Neural cell (in vitro differentiated cells): Measurements from ENCODE around the gene AFTPH. TPM values are rescaled to one million over a fixed set of nuclear protein-coding genes. Genes with fewer than 3 reads are reported as not detected.

Experiments used
- H2AFZ ChIP-seq: fragments of 200-600, 300-800 bp; sonication (generic), shearing (Covaris generic); 2 replicates; pipeline ENCODE4 v1.6.0; 2014; ENCODE audit warnings: low read depth, mild to moderate bottlenecking, antibody characterized with exemption, low read length, moderate library complexity
- H3F3A ChIP-seq: fragments of 200-600 bp; shearing (Covaris generic); 2 replicates; pipeline ENCODE4 v1.6.1; 2016; ENCODE audit warnings: mild to moderate bottlenecking, moderate library complexity, mixed read lengths, antibody characterized with exemption, low read length; ENCODE audit not compliant: insufficient read depth, poor library complexity, severe bottlenecking
- H3K27ac ChIP-seq: fragments of 200-600, 300-800 bp; sonication (generic), shearing (Covaris generic); 2 replicates; pipeline ENCODE4 v1.5.1; 2014; ENCODE audit warnings: mild to moderate bottlenecking, low read length, moderate library complexity
- H3K27me3 ChIP-seq: fragments of 300-800, 200-600 bp; sonication (generic), shearing (Covaris generic); 2 replicates; pipeline ENCODE4 v1.6.0; 2014; ENCODE audit warnings: mild to moderate bottlenecking, low read depth, low read length, moderate library complexity; ENCODE audit not compliant: insufficient read depth
- H3K36me3 ChIP-seq: fragments of 300-800, 200-600 bp; sonication (generic), shearing (Covaris generic); 2 replicates; pipeline ENCODE4 v1.5.1; 2014; ENCODE audit warnings: mild to moderate bottlenecking, antibody characterized with exemption, low read length, moderate library complexity; ENCODE audit not compliant: insufficient read depth
- H3K4me2 ChIP-seq: fragments of 300-800, 200-600 bp; sonication (generic), shearing (Covaris generic); 2 replicates; pipeline ENCODE4 v1.6.0; 2014; ENCODE audit warnings: mild to moderate bottlenecking, low read length
- H3K4me3 ChIP-seq: fragments of 300-800, 200-600 bp; sonication (generic), shearing (Covaris generic); 2 replicates; pipeline ENCODE4 v1.5.1; 2014; ENCODE audit warnings: mild to moderate bottlenecking, low read length, moderate library complexity
- H3K79me2 ChIP-seq: fragments of 200-600 bp; shearing (Covaris generic); replicated peaks from 2 replicates; pipeline ENCODE4 v1.6.0; 2014; ENCODE audit warnings: mild to moderate bottlenecking, low read length, moderate library complexity; ENCODE audit not compliant: insufficient read depth
- H3K9ac ChIP-seq: fragments of 300-800, 200-600 bp; sonication (generic), shearing (Covaris generic); 2 replicates; pipeline ENCODE4 v1.6.1; 2016; ENCODE audit warnings: mild to moderate bottlenecking, low read length, mixed read lengths
- H3K9me2 ChIP-seq: fragments of 200-600 bp; shearing (Covaris generic); 2 replicates; pipeline ENCODE4 v1.6.1; 2016; ENCODE audit warnings: mild to moderate bottlenecking, low read length, mixed read lengths; ENCODE audit not compliant: insufficient read depth
- H3K9me3 ChIP-seq: fragments of 200-600, 300-800 bp; sonication (generic), shearing (Covaris generic); 2 replicates; pipeline ENCODE4 v1.6.1; 2016; ENCODE audit warnings: mild to moderate bottlenecking, mixed run types, low read length, moderate library complexity, mixed read lengths
- H4K20me1 ChIP-seq: fragments of 200-600 bp; shearing (Covaris generic); 2 replicates; pipeline ENCODE4 v1.6.1; 2016; ENCODE audit warnings: mild to moderate bottlenecking, mixed run types; ENCODE audit not compliant: insufficient read depth
- CTCF ChIP-seq: fragments of 450-650 bp; IDR thresholded peaks from 2 replicates; pipeline ENCODE4 v1.5.1; 2014; ENCODE audit warnings: antibody characterized with exemption, mild to moderate bottlenecking, moderate library complexity; ENCODE audit not compliant: poor library complexity, severe bottlenecking
- EP300 ChIP-seq: fragments of 450-650 bp; conservative IDR thresholded peaks from 2 replicates; pipeline ENCODE4 v1.6.1; 2014; ENCODE audit warnings: antibody characterized with exemption, mild to moderate bottlenecking, moderate library complexity; ENCODE audit not compliant: poor library complexity, severe bottlenecking
- EZH2 ChIP-seq: fragments of 200-600, 300-800 bp; shearing (Covaris generic), sonication (generic); IDR thresholded peaks from 2 replicates; pipeline ENCODE4 v1.6.1; 2014; ENCODE audit warnings: antibody characterized with exemption, low read length, borderline replicate concordance, mild to moderate bottlenecking; ENCODE audit not compliant: insufficient read depth, poor library complexity, severe bottlenecking
- MXI1 ChIP-seq: fragments of 450-650 bp; conservative IDR thresholded peaks from 2 replicates; pipeline ENCODE4 v1.6.1; 2014; ENCODE audit warnings: antibody characterized with exemption, mild to moderate bottlenecking; ENCODE audit not compliant: poor library complexity, severe bottlenecking
- POLR2AphosphoS5 ChIP-seq: IDR thresholded peaks from 2 replicates; pipeline ENCODE4 v1.6.1; 2012
- RAD21 ChIP-seq: fragments of 450-650 bp; conservative IDR thresholded peaks from 2 replicates; pipeline ENCODE4 v1.6.1; 2014; ENCODE audit warnings: antibody characterized with exemption, mild to moderate bottlenecking, moderate library complexity
- REST ChIP-seq: IDR thresholded peaks from 2 replicates; pipeline ENCODE4 v1.6.1; 2012; ENCODE audit warnings: borderline replicate concordance
- SMC3 ChIP-seq: fragments of 450-650 bp; conservative IDR thresholded peaks from 2 replicates; pipeline ENCODE4 v1.6.1; 2014; ENCODE audit warnings: antibody characterized with exemption, mild to moderate bottlenecking, moderate library complexity; ENCODE audit not compliant: poor library complexity
- TAF1 ChIP-seq: IDR thresholded peaks from 2 replicates; pipeline ENCODE4 v1.6.1; 2012; ENCODE audit warnings: low read depth
- polyA plus RNA-seq: library from polyadenylated mRNA; depleted of rRNA; stranded (reverse); fragments of >200 nt; gene quantifications from 2 replicates; pipeline ENCODE4 v1.2.3, GENCODE V29; 2014

AFTPH gene
- polyA plus RNA-seq, 1 donor from 2014 or later = 63.0 TPM

GRCh38 chr2:64634345-64635267 lies 110.5 kb downstream of the AFTPH start:
- no peaks in the 10 kb centered on the region for H3K9me3 ChIP-seq
- H2AFZ ChIP-seq = no peak overlapping the region
- no peak overlapping the region for H3K4me2 ChIP-seq
- H3K9ac ChIP-seq = no peak overlapping the region
- no peaks in the 10 kb centered on the region for H3K9me2 ChIP-seq
- peaks cover 4% of the 10 kb centered on the region for H3K36me3 ChIP-seq
- H4K20me1 ChIP-seq = no peaks in the 10 kb centered on the region
- TF ChIP-seq EZH2 (no peak), REST (no peak), EP300 (no peak), POLR2AphosphoS5 (no peak), RAD21 (no peak), SMC3 (no peak), TAF1 (no peak), MXI1 (no peak)
- H3F3A ChIP-seq = no peaks in the 10 kb centered on the region
- H3K4me3 ChIP-seq = no peak overlapping the region
- H3K27ac ChIP-seq = no peak overlapping the region
- no peaks in the 10 kb centered on the region for H3K27me3 ChIP-seq
- H3K79me2 ChIP-seq = peaks cover 7% of the 10 kb centered on the region

GRCh38 chr2:64635976-64636911 lies 112.1 kb downstream of the AFTPH start:
- H3K4me2 ChIP-seq = no peak overlapping the region
- TF ChIP-seq CTCF = no peak
- no peak for TF ChIP-seq REST
- no peak for TF ChIP-seq POLR2AphosphoS5
- no peak for TF ChIP-seq EP300
- no peak for TF ChIP-seq MXI1
- no peak for TF ChIP-seq EZH2
- no peak for TF ChIP-seq SMC3
- TF ChIP-seq RAD21 = no peak
- no peak for TF ChIP-seq TAF1
- no peak overlapping the region for H2AFZ ChIP-seq
- peaks cover 4% of the 10 kb centered on the region for H3K36me3 ChIP-seq
- H3K79me2 ChIP-seq = peaks cover 18% of the 10 kb centered on the region
- no peak overlapping the region for H3K4me3 ChIP-seq
- no peaks in the 10 kb centered on the region for H3K9me3 ChIP-seq
- H3K27ac ChIP-seq = no peak overlapping the region
- no peaks in the 10 kb centered on the region for H4K20me1 ChIP-seq
- H3K9me2 ChIP-seq = no peaks in the 10 kb centered on the region
- no peaks in the 10 kb centered on the region for H3F3A ChIP-seq
- H3K27me3 ChIP-seq = no peaks in the 10 kb centered on the region
- H3K9ac ChIP-seq = no peak overlapping the region
